ENCODE data around the gene NRL.

DNA sequence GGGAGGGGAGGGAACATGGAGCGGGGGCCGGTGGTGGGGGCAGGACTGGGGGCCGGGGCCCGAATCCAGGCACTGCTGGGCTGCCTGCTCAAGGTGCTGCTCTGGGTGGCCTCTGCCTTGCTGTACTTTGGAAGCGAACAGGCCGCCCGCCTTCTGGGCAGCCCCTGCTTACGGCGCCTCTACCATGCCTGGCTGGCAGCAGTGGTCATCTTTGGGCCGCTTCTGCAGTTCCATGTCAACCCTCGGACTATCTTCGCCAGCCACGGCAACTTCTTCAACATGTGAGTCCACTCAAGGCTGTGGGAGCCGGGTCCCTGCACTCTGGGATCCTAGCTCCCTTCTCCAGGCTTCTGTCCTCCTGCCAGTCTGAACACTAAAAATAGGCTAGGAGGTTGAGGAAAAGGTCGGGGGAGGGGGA, 16.8 kb upstream of the NRL start:
- no peak for TF ChIP-seq CTCF (IDR thresholded peaks at IDR 0.05)
- no peak for TF ChIP-seq EZH2phosphoT487 (IDR thresholded peaks at IDR 0.05)
- no peak for TF ChIP-seq EZH2 (IDR thresholded peaks at IDR 0.05)
